Sigmoid colon (tissue), 7 donors: ENCODE data around the gene CCDC138. TPM values are rescaled to one million over a fixed set of nuclear protein-coding genes. Genes with fewer than 3 reads are reported as not detected.

Source experiments
- DNase-seq: peaks from one replicate; pipeline ENCODE4 v3.0.0-alpha.2; 2019
- H3K27ac ChIP-seq, 4 donors: fragments of 200-600 bp; sonication (generic); one replicate each; pipeline ENCODE4 v1.5.1; 2016 to 2019; ENCODE audit warnings: mild to moderate bottlenecking in 1 of 4
- H3K27me3 ChIP-seq, 3 donors: fragments of 200-600 bp; sonication (generic); one replicate each; pipeline ENCODE4 v1.5.1; 2019; ENCODE audit warnings: mild to moderate bottlenecking in 1 of 3
- H3K36me3 ChIP-seq, 4 donors: fragments of 200-600 bp; sonication (generic); one replicate each; pipeline ENCODE4 v1.5.1; 2016 to 2019
- H3K4me1 ChIP-seq, 4 donors: fragments of 200-600 bp; sonication (generic); one replicate each; pipeline ENCODE4 v1.5.1; 2017 to 2019
- H3K4me3 ChIP-seq, 4 donors: fragments of 200-600 bp; sonication (generic); one replicate each; pipeline ENCODE4 v1.5.1; 2017 to 2019; ENCODE audit warnings: mild to moderate bottlenecking in 2 of 4, moderate library complexity in 1 of 4
- H3K9me3 ChIP-seq, 4 donors: fragments of 200-600 bp in 3 of 4; sonication (generic) in 3 of 4; one replicate each; pipeline versions ENCODE4 v1.5.1 to v1.6.1; 2013 to 2019
- CTCF ChIP-seq, 4 experiments: fragments of 450-650 bp in 3 of 4; fragments of 200-600 bp in 1 of 4; IDR thresholded peaks; one replicate each; pipeline ENCODE4 v1.5.1; 2016 to 2019; ENCODE audit warnings: antibody characterized with exemption in 4 of 4, mild to moderate bottlenecking in 3 of 4, moderate library complexity in 2 of 4
- EP300 ChIP-seq, 4 donors: sonication (generic); formaldehyde crosslinking; IDR thresholded peaks; one replicate each; pipeline ENCODE4 v1.6.1; 2017; ENCODE audit warnings: antibody characterized with exemption in 4 of 4
- POLR2A ChIP-seq, 2 donors: fragments of 450-650 bp; IDR thresholded peaks; one replicate each; pipeline ENCODE4 v1.6.1; 2016; ENCODE audit warnings: antibody characterized with exemption in 2 of 2, mild to moderate bottlenecking in 2 of 2, moderate library complexity in 2 of 2
- POLR2AphosphoS5 ChIP-seq, 4 donors: sonication (generic); formaldehyde crosslinking; IDR thresholded peaks; one replicate each; pipeline ENCODE4 v1.6.1; 2017; ENCODE audit warnings: antibody characterized with exemption in 4 of 4
- WGBS, 2 donors: extraction: QIAGEN DNeasy Blood & Tissue Kit; methylation state at CpG; one replicate each; pipeline ENCODE4 v1.1.7; 2013; 5-methylcytosine and 5-hydroxymethylcytosine counted together
- intact Hi-C: fragments of 100-400 bp; cut with DNase I; formaldehyde crosslinking; loops from one replicate; pipeline ENCODE4 v1.15.1; 2023
- polyA plus RNA-seq, 3 donors: library from polyadenylated mRNA; stranded (reverse); fragments of 200-250 nt; gene quantifications; one replicate each; pipeline ENCODE4 v1.2.3, GENCODE V29; 2013
- total RNA-seq, 4 donors: library from RNA; depleted of rRNA; stranded (reverse); fragments of >200 nt; gene quantifications; one replicate each; pipeline ENCODE4 v1.1.0, GENCODE V29; 2016
- donor health status: healthy with polysubstance abuse.
- donor health status: Bipolar disorder and iron deficiency.
- donor health status: healthy.

Gene CCDC138
- total and polyA plus RNA-seq, 7 donors: 1.8 to 4.2 (median 3.1) TPM

- H3K27ac ChIP-seq: no peak overlapping the region
- TF ChIP-seq EP300 (IDR thresholded peaks at IDR 0.05) (no peak), POLR2A (IDR thresholded peaks at IDR 0.05) (no peak), POLR2AphosphoS5 (IDR thresholded peaks at IDR 0.05) (no peak), CTCF (IDR thresholded peaks at IDR 0.05) (no peak)
- H3K36me3 ChIP-seq: peaks cover 0 to 14% (median 5%) of the 10 kb centered on the region in 4 donors
- intact Hi-C loops: no loop called here
- H3K9me3 ChIP-seq: peaks cover 0 to 5% (median 4%) of the 10 kb centered on the region in 4 donors
- WGBS, 2 donors: 77 to 91% methylated on average over 1 of the region's 1 CpG
- H3K27me3 ChIP-seq: no peaks in the 10 kb centered on the region
- H3K4me3 ChIP-seq: no peak overlapping the region
- no peaks in the 10 kb centered on the region for H3K4me1 ChIP-seq
- DNase-seq: no peak
These were observed 27.2 kb downstream of the CCDC138 start for GRCh38 chr2:108813732-108814131.

- H3K9me3 ChIP-seq: peaks cover 0 to 6% (median 0%) of the 10 kb centered on the region in 4 donors
These were observed 33.9 kb downstream of the CCDC138 start for GRCh38 chr2:108820482-108820881.

GRCh38 chr2:108823286-108823685, 36.7 kb downstream of the CCDC138 start:
- DNase-seq: no peak
- TF ChIP-seq POLR2A (IDR thresholded peaks at IDR 0.05) (no peak), EP300 (IDR thresholded peaks at IDR 0.05) (no peak), CTCF (IDR thresholded peaks at IDR 0.05) (no peak), POLR2AphosphoS5 (IDR thresholded peaks at IDR 0.05) (no peak)
- no peaks in the 10 kb centered on the region for H3K4me1 ChIP-seq
- H3K27ac ChIP-seq: no peak overlapping the region
- WGBS, 2 donors: 96 to 97% methylated on average over 1 of the region's 1 CpG
- H3K4me3 ChIP-seq: no peak overlapping the region
- H3K9me3 ChIP-seq: peaks cover 0 to 6% (median 0%) of the 10 kb centered on the region in 4 donors
- intact Hi-C loops: no loop called here
- H3K36me3 ChIP-seq: no peaks in the 10 kb centered on the region
- no peaks in the 10 kb centered on the region for H3K27me3 ChIP-seq

More at GRCh38 chr2:108820482-108820881, 33.9 kb downstream of the CCDC138 start:
- WGBS, 2 donors: 96 to 100% methylated on average over 2 of the region's 2 CpGs
- no peak for DNase-seq
- intact Hi-C loops: no loop called here
- TF ChIP-seq POLR2A (IDR thresholded peaks at IDR 0.05): no peak
- no peak for TF ChIP-seq EP300 (IDR thresholded peaks at IDR 0.05)
- Histone ChIP-seq H3K4me3 (no peak overlapping the region), H3K27me3 (no peaks in the 10 kb centered on the region), H3K36me3 (peaks cover 0 to 9% (median 2%) of the 10 kb centered on the region in 4 donors), H3K4me1 (no peaks in the 10 kb centered on the region), H3K27ac (no peak overlapping the region)

GRCh38 chr2:108824316-108825070, 37.9 kb downstream of the CCDC138 start:
- no peak overlapping the region for H3K27ac ChIP-seq
- no peaks in the 10 kb centered on the region for H3K36me3 ChIP-seq
- no peak overlapping the region for H3K4me3 ChIP-seq
- intact Hi-C loops: no loop called here
- no peaks in the 10 kb centered on the region for H3K4me1 ChIP-seq
- H3K27me3 ChIP-seq: no peaks in the 10 kb centered on the region
- H3K9me3 ChIP-seq: peaks cover 0 to under 1% (median 0%) of the 10 kb centered on the region in 4 donors
- TF ChIP-seq POLR2A (IDR thresholded peaks at IDR 0.05) (no peak), CTCF (IDR thresholded peaks at IDR 0.05) (no peak), POLR2AphosphoS5 (IDR thresholded peaks at IDR 0.05) (no peak), EP300 (IDR thresholded peaks at IDR 0.05) (no peak)
- no peak for DNase-seq
- WGBS, 2 donors: 94 to 96% methylated on average over 5 of the region's 5 CpGs

- no peak for TF ChIP-seq POLR2AphosphoS5 (IDR thresholded peaks at IDR 0.05)
- no peak for TF ChIP-seq CTCF (IDR thresholded peaks at IDR 0.05)
- TF ChIP-seq EP300 (IDR thresholded peaks at IDR 0.05): no peak
- no peak for TF ChIP-seq POLR2A (IDR thresholded peaks at IDR 0.05)
- 22 to 59% methylated on average over 4 of the region's 4 CpGs for WGBS, 2 donors
These were observed 38.7 kb downstream of the CCDC138 start for GRCh38 chr2:108825254-108825653.

More at GRCh38 chr2:108825254-108825653, 38.7 kb downstream of the CCDC138 start:
- intact Hi-C loops: no loop called here
- Histone ChIP-seq H3K4me3 (no peak overlapping the region), H3K9me3 (no peaks in the 10 kb centered on the region), H3K4me1 (no peaks in the 10 kb centered on the region), H3K36me3 (no peaks in the 10 kb centered on the region), H3K27me3 (no peaks in the 10 kb centered on the region), H3K27ac (no peak overlapping the region)
- DNase-seq: no peak
